Measurements from ENCODE around the gene SHB. TPM values are rescaled to one million over a fixed set of nuclear protein-coding genes. Genes with fewer than 3 reads are reported as not detected.
"Not testable (repeated sequence)": the region's sequence is repeated elsewhere in the genome, so short reads cannot be mapped to it uniquely, and the experiment has no call there.

The SHB gene
- total RNA-seq, 2 experiments from 2014 or later, result 0.41 to 1.0 TPM

- Histone ChIP-seq H3K4me2 (ENCODE audit: low read length) (no peak overlapping the region), H3K4me3 (ENCODE audit: low read depth, low read length, poor library complexity, severe bottlenecking) (no peak overlapping the region), H4K20me1 (ENCODE audit: insufficient read depth, low read length) (no peaks in the 10 kb centered on the region), H3K36me3 (ENCODE audit: insufficient read depth, low read length) (no peaks in the 10 kb centered on the region), H3K9me3 (ENCODE audit: low read length) (no peaks in the 10 kb centered on the region), H3K4me1 (ENCODE audit: insufficient read depth, low read length, poor library complexity, severe bottlenecking) (no peaks in the 10 kb centered on the region), H3K79me2 (ENCODE audit: insufficient read depth, low read depth, low read length) (no peaks in the 10 kb centered on the region), H3K9me2 (ENCODE audit: insufficient read depth, low read length) (no peaks in the 10 kb centered on the region), H3K27ac (ENCODE audit: low read depth, low read length, poor library complexity, severe bottlenecking) (no peak overlapping the region), H2AFZ (ENCODE audit: low read length) (no peak overlapping the region)
- BruUV-seq (replicated peaks), result no TSS peak
- intact Hi-C loops (cut with micrococcal nuclease; ENCODE audit: unreplicated experiment), result no loop called here
- ChIA-PET POLR2A (interaction anchor here (0.5 to 0.7 kb wide), 2 partner anchors 30 to 236 kb away, joined by 3 to 5 read pairs; no protein-coding TSS in a partner anchor), CTCF (ENCODE audit: unreplicated experiment) (no interaction called here)
- TF ChIP-seq CTCF (conservative IDR thresholded peaks at IDR 0.05; ENCODE audit: low read length) (no peak), EZH2phosphoT487 (IDR thresholded peaks at IDR 0.05; ENCODE audit: borderline replicate concordance, low read depth, low read length) (no peak)
- DNase-seq (ENCODE audit: low spot score), result no peak
Measured at GRCh38 chr9:37966412-37967013, 102.5 kb downstream of the SHB start.

GRCh38 chr9:37965676-37966345 is 103.2 kb downstream of the SHB start:
- H3K27ac ChIP-seq (ENCODE audit: low read depth, low read length, poor library complexity, severe bottlenecking); DNase-seq (ENCODE audit: low spot score); H3K9me2 ChIP-seq (ENCODE audit: insufficient read depth, low read length); BruUV-seq (replicated peaks); CTCF ChIA-PET (ENCODE audit: unreplicated experiment); H2AFZ ChIP-seq (ENCODE audit: low read length); H4K20me1 ChIP-seq (ENCODE audit: insufficient read depth, low read length); intact Hi-C loops (cut with micrococcal nuclease; ENCODE audit: unreplicated experiment); H3K4me2 ChIP-seq (ENCODE audit: low read length); H3K36me3 ChIP-seq (ENCODE audit: insufficient read depth, low read length); H3K79me2 ChIP-seq (ENCODE audit: insufficient read depth, low read depth, low read length); H3K9me3 ChIP-seq (ENCODE audit: low read length); H3K4me3 ChIP-seq (ENCODE audit: low read depth, low read length, poor library complexity, severe bottlenecking); H3K4me1 ChIP-seq (ENCODE audit: insufficient read depth, low read length, poor library complexity, severe bottlenecking): not testable (repeated sequence)
- POLR2A ChIA-PET, result interaction anchor here (0.7 kb wide), 1 partner anchor 31 kb away, joined by 3 read pairs; no protein-coding TSS in a partner anchor

DNA sequence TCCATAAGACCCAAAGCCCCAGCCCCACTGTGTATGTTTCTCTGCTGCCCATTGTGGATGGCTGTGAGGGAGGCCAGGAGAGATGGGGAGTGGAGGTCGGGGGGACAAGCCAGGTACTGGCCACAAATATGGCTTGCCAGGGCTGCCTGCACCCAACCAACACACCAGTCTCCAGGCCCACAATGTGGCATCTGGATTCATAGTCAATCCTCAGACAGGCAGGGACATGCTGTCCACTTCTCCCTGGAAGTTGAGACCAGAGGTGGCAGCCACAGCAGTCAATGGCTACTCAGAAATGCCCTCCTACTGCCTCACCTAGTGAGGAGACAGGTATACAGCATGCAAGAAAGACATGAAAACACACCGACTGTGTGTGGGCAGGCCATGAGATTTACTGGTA is 103.9 kb downstream of the SHB start:
- Histone ChIP-seq H3K9me3 (ENCODE audit: low read length) (no peaks in the 10 kb centered on the region), H2AFZ (ENCODE audit: low read length) (no peak overlapping the region), H3K27ac (ENCODE audit: low read depth, low read length, poor library complexity, severe bottlenecking) (no peak overlapping the region), H3K4me1 (ENCODE audit: insufficient read depth, low read length, poor library complexity, severe bottlenecking) (no peaks in the 10 kb centered on the region), H4K20me1 (ENCODE audit: insufficient read depth, low read length) (no peaks in the 10 kb centered on the region), H3K4me2 (ENCODE audit: low read length) (no peak overlapping the region), H3K9me2 (ENCODE audit: insufficient read depth, low read length) (no peaks in the 10 kb centered on the region), H3K36me3 (ENCODE audit: insufficient read depth, low read length) (no peaks in the 10 kb centered on the region), H3K4me3 (ENCODE audit: low read depth, low read length, poor library complexity, severe bottlenecking) (no peak overlapping the region), H3K79me2 (ENCODE audit: insufficient read depth, low read depth, low read length) (no peaks in the 10 kb centered on the region)
- POLR2A ChIA-PET, result no interaction called here
- no peak for DNase-seq (ENCODE audit: low spot score)
- CTCF ChIA-PET (ENCODE audit: unreplicated experiment), result no interaction called here
- no TSS peak for BruUV-seq (replicated peaks)
- intact Hi-C loops (cut with micrococcal nuclease; ENCODE audit: unreplicated experiment), result no loop called here
- TF ChIP-seq EZH2phosphoT487 (IDR thresholded peaks at IDR 0.05; ENCODE audit: borderline replicate concordance, low read depth, low read length) (no peak), CTCF (conservative IDR thresholded peaks at IDR 0.05; ENCODE audit: low read length) (no peak)
